HepG2 (cell line): ENCODE results near the gene HEATR1. TPM values are rescaled to one million over a fixed set of nuclear protein-coding genes. Genes with fewer than 3 reads are reported as not detected.

Experiments used
- ATAC-seq: fragments of 200-7000 bp; cut with Tn5 transposase; 3 replicates; pipeline ENCODE4 v1.9.1; 2020; ENCODE audit warnings: mild to moderate bottlenecking, moderate library complexity
- BruUV-seq: library from RNA; stranded (reverse); fragments of 400-500 nt; replicated peaks from 2 replicates; lab custom pipeline; 2021; lab: Mats Ljungman, UMichigan
- CTCF ChIA-PET: fragments of 300-600 bp; formaldehyde crosslinking; extraction: SDS; loops from one replicate; lab custom pipeline; 2021; ENCODE audit warnings: low total read pairs, inconsistent platforms, low intra/inter-chr PET ratio; lab: Yijun Ruan, JAX
- POLR2A ChIA-PET: fragments of 350-600 bp; sonication (Branson Sonifier 250); formaldehyde crosslinking; loops from one replicate; lab custom pipeline; 2020; ENCODE audit warnings: antibody characterized with exemption, inconsistent platforms; lab: Yijun Ruan, JAX
- DNase-seq: peaks from one replicate; pipeline ENCODE4 v3.0.0-alpha.2; 2015; ENCODE audit warnings: low spot score
- FAIRE-seq: peaks from 3 replicates; lab custom pipeline; 2011; peaks lifted over from hg19 to GRCh38; lab: Jason Lieb, UNC
- H2AFZ ChIP-seq: one replicate; pipeline ENCODE4 v1.6.1; 2011; ENCODE audit warnings: low read length, inconsistent platforms
- H3K27ac ChIP-seq: fragments of 300-600 bp; 3 replicates; pipeline ENCODE4 v1.8.0; 2011; ENCODE audit warnings: mixed run types, mild to moderate bottlenecking, mixed read lengths, low read length, inconsistent platforms; ENCODE audit not compliant: insufficient read depth; ENCODE audit errors: extremely low read length
- H3K27me3 ChIP-seq, 2 experiments: fragments of 200-600 bp in 1 of 2; 2 replicates in 1 of 2; 3 replicates in 1 of 2; pipeline versions ENCODE4 v1.6.0 to v1.8.0; 2011; ENCODE audit warnings: low read length in 2 of 2, mild to moderate bottlenecking in 2 of 2, moderate library complexity in 2 of 2, inconsistent platforms in 1 of 2; ENCODE audit not compliant: insufficient read depth in 2 of 2, control insufficient read depth in 1 of 2
- H3K36me3 ChIP-seq, 2 experiments: fragments of 200-600 bp in 1 of 2; replicated peaks in 1 of 2; 2 replicates in 1 of 2; 3 replicates in 1 of 2; pipeline versions ENCODE4 v1.5.1 to v1.8.0; 2011; ENCODE audit warnings: low read length in 2 of 2, inconsistent platforms in 1 of 2; ENCODE audit not compliant: insufficient read depth in 2 of 2, control insufficient read depth in 1 of 2
- H3K4me1 ChIP-seq: 2 replicates; pipeline ENCODE4 v1.5.1; 2012; ENCODE audit warnings: low read length, inconsistent platforms; ENCODE audit not compliant: insufficient read depth
- H3K4me2 ChIP-seq: 2 replicates; pipeline ENCODE4 v1.6.0; 2011; ENCODE audit warnings: low read depth, low read length, inconsistent platforms
- H3K4me3 ChIP-seq, 3 experiments: fragments of 200-600 bp in 1 of 3; sonication (generic), shearing (Covaris generic) in 1 of 3; replicated peaks in 1 of 3; 2 replicates each; pipeline ENCODE4 v1.5.1; 2011 to 2016; ENCODE audit warnings: low read length in 3 of 3, inconsistent platforms in 2 of 3, low read depth in 2 of 3, mild to moderate bottlenecking in 2 of 3, control low read depth in 1 of 3, mixed read lengths in 1 of 3; ENCODE audit not compliant: insufficient read depth in 1 of 3
- H3K79me2 ChIP-seq: one replicate; pipeline ENCODE4 v1.6.1; 2011; ENCODE audit warnings: low read length, inconsistent platforms; ENCODE audit not compliant: insufficient read depth
- H3K9ac ChIP-seq: 2 replicates; pipeline ENCODE4 v1.6.0; 2011; ENCODE audit warnings: mild to moderate bottlenecking, low read depth, low read length, inconsistent platforms; ENCODE audit not compliant: insufficient read depth
- H3K9me3 ChIP-seq: 2 replicates; pipeline ENCODE4 v1.5.1; 2012; ENCODE audit warnings: mild to moderate bottlenecking, low read length
- H4K20me1 ChIP-seq: 2 replicates; pipeline ENCODE4 v1.6.0; 2011; ENCODE audit warnings: inconsistent platforms, mild to moderate bottlenecking, low read length, moderate library complexity; ENCODE audit not compliant: insufficient read depth
- IKZF1 ChIP-seq: fragments of 450-650 bp; IDR thresholded peaks from 2 replicates; pipeline ENCODE4 v1.7.1; 2016
- JDP2 ChIP-seq: sonication (generic); formaldehyde crosslinking; IDR thresholded peaks from 2 replicates; pipeline ENCODE4 v1.8.1; 2022; ENCODE audit warnings: missing genetic modification reagents, borderline replicate concordance
- RARG ChIP-seq: sonication (generic); formaldehyde crosslinking; IDR thresholded peaks from 2 replicates; pipeline ENCODE4 v1.4.0; 2020; ENCODE audit warnings: low read depth, mild to moderate bottlenecking, missing genetic modification reagents
- YEATS4 ChIP-seq: sonication (generic); formaldehyde crosslinking; IDR thresholded peaks from 2 replicates; pipeline ENCODE4 v1.4.0; 2020; ENCODE audit warnings: missing genetic modification reagents, borderline replicate concordance
- ZFYVE20 ChIP-seq: sonication (generic); formaldehyde crosslinking; IDR thresholded peaks from 2 replicates; pipeline ENCODE4 v1.8.0; 2023; ENCODE audit warnings: low read depth, mild to moderate bottlenecking, moderate library complexity, missing genetic modification reagents, borderline replicate concordance
- ZNF10 ChIP-seq: sonication (generic); formaldehyde crosslinking; IDR thresholded peaks from 2 replicates; pipeline ENCODE4 v1.4.0; 2020; ENCODE audit warnings: mild to moderate bottlenecking, low read depth, missing genetic modification reagents, borderline replicate concordance
- ZNF232 ChIP-seq: sonication (generic); formaldehyde crosslinking; IDR thresholded peaks from 2 replicates; pipeline ENCODE4 v1.4.0; 2020; ENCODE audit warnings: missing genetic modification reagents, borderline replicate concordance
- ZNF329 ChIP-seq: sonication (generic); formaldehyde crosslinking; IDR thresholded peaks from 2 replicates; pipeline ENCODE4 v1.9.0; 2021; ENCODE audit warnings: low read depth, mild to moderate bottlenecking, missing genetic modification reagents
- ZNF362 ChIP-seq: sonication (generic); formaldehyde crosslinking; IDR thresholded peaks from 2 replicates; pipeline ENCODE4 v1.4.0; 2020; ENCODE audit warnings: missing genetic modification reagents, mild to moderate bottlenecking, borderline replicate concordance
- ZNF598 ChIP-seq: sonication (generic); formaldehyde crosslinking; IDR thresholded peaks from 2 replicates; pipeline ENCODE4 v1.5.1; 2020; ENCODE audit warnings: mild to moderate bottlenecking, missing genetic modification reagents, borderline replicate concordance
- ZNF687 ChIP-seq: sonication (generic); formaldehyde crosslinking; IDR thresholded peaks from 2 replicates; pipeline ENCODE4 v1.5.1; 2020; ENCODE audit warnings: mild to moderate bottlenecking, missing genetic modification reagents, moderate library complexity
- ZNF780A ChIP-seq: sonication (generic); formaldehyde crosslinking; IDR thresholded peaks from 2 replicates; pipeline ENCODE4 v1.8.0; 2022; ENCODE audit warnings: mild to moderate bottlenecking, missing genetic modification reagents, moderate library complexity
- WGBS: methylation state at CpG from one replicate; pipeline ENCODE4 v1.1.6; 2017; ENCODE audit warnings: low lambda C conversion rate; 5-methylcytosine and 5-hydroxymethylcytosine counted together
- in situ Hi-C: cut with HindIII; loops from 2 replicates; pipeline ENCODE4 v1.10.0; 2017; ENCODE audit warnings: low pct_unique_long_range_greater_than_20kb; ENCODE audit not compliant: extremely low pct_ligation_motif_present
- intact Hi-C: fragments of 100-400 bp; cut with micrococcal nuclease; formaldehyde crosslinking; loops from one replicate; pipeline ENCODE4 v1.10.0; 2022; ENCODE audit not compliant: unreplicated experiment
- polyA plus RNA-seq, 8 experiments: library from polyadenylated mRNA; depleted of rRNA in 3 of 8; stranded (reverse) in 7 of 8; unstranded in 1 of 8; fragments of >200 nt; fragmentation: Illumina TruSeq in 4 of 8; extraction: Trizol in 4 of 8; gene quantifications; 2 replicates each; pipeline versions ENCODE4 v1.2.1 to v1.2.3, GENCODE V29; 2011 to 2016; ENCODE audit warnings: low read depth in 4 of 8, missing spikeins in 1 of 8, mixed read lengths in 1 of 8; ENCODE audit not compliant: insufficient read depth in 1 of 8
- total RNA-seq, 5 experiments: library from RNA; depleted of rRNA; stranded (reverse); fragments of >200 nt; fragmentation: Illumina TruSeq; extraction: Trizol; gene quantifications; 2 replicates each; pipeline ENCODE4 v1.2.3, GENCODE V29; 2016; ENCODE audit warnings: low read depth in 1 of 5
- TF ChIP-seq, protein P1 (sequence below): sonication (generic); formaldehyde crosslinking; IDR thresholded peaks from 2 replicates; pipeline ENCODE4 v1.8.1; 2023; ENCODE audit warnings: missing genetic modification reagents, inconsistent platforms, borderline replicate concordance

The HEATR1 gene
- total and polyA plus RNA-seq, 2 of the 13 experiments (the other 11 are each of a cell fraction or from before 2014, with no cell fraction given), result 10.2 to 45.8 TPM

DNA sequence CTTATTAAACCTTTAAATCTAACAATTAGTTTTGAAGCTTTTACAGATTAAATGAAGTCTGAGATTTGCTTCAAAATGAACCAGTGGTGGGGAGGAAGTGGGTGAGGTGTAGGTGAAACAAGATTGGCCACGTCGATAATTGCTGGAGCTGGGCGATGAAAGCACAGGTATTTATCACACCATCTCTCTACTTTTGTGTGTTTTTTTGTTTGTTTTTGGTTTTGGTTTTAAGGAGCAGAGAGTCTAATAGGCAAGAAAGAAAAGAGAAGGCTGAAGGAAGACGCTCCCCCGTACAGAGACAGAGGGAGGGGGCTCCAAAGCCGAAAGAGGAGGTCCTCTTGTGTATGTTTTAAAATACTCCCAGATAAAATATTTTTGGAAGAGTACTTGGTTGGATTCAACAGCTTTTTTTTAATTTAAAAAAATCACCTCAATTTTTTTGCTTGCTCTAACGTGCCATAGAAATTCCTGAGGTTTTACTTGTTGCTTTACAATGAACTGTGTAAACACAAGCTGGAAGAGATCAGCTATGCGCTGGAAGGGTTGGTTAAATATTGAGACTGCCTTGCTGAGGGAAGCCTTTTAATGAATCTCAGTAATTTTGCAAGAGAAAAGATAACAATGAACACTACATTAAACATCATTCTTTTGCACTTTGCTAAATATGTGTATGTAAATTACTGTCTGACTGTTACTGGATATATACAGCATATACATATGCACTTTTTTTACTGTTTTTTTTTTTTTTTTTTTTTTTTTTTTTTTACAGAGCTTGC lies 87.2 kb downstream of the HEATR1 start:
- Histone ChIP-seq H3K4me1 (peaks cover 97% of the 10 kb centered on the region), H3K79me2 (no peaks in the 10 kb centered on the region), H3K4me2 (peak overlapping the region; percentile 77), H3K9me3 (no peaks in the 10 kb centered on the region), H3K27ac (peak overlapping the region; percentile 81), H4K20me1 (no peaks in the 10 kb centered on the region), H3K9ac (peak overlapping the region; percentile 59), H3K4me3 (peak overlapping the region; percentile 25 to 50 (median 30); a peak in 5 of 6 replicates), H3K36me3 (no peaks in the 10 kb centered on the region), H2AFZ (no peak overlapping the region), H3K27me3 (no peaks in the 10 kb centered on the region)
- 6% methylated on average over 8 of the region's 8 CpGs for WGBS
- POLR2A ChIA-PET, result interaction anchor here (1.3 to 3.2 kb wide), 6 partner anchors 9 to 117 kb away, joined by 3 to 40 read pairs (median 8); no protein-coding TSS in a partner anchor
- no TSS peak for BruUV-seq
- CTCF ChIA-PET, result no interaction called here
- DNase-seq (peak; percentile 93), ATAC-seq (peak; percentile 87), FAIRE-seq (peak; percentile 69)
- in situ Hi-C loops (no loop called here), intact Hi-C loops (loop anchor here (1.0 kb wide), 1 partner anchor 27 kb away; no protein-coding TSS in a partner anchor)
- no peak for TF ChIP-seq JDP2 (CRISPR knock-in tag)
- TF ChIP-seq ZNF362 (CRISPR knock-in tag), result peak; percentile 87
- TF ChIP-seq, protein P1, sequence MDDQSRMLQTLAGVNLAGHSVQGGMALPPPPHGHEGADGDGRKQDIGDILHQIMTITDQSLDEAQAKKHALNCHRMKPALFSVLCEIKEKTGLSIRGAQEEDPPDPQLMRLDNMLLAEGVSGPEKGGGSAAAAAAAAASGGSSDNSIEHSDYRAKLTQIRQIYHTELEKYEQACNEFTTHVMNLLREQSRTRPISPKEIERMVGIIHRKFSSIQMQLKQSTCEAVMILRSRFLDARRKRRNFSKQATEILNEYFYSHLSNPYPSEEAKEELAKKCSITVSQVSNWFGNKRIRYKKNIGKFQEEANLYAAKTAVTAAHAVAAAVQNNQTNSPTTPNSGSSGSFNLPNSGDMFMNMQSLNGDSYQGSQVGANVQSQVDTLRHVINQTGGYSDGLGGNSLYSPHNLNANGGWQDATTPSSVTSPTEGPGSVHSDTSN (CRISPR knock-in tag), result no peak
- TF ChIP-seq ZNF598 (CRISPR knock-in tag), result no peak
- no peak for TF ChIP-seq ZNF232
- no peak for TF ChIP-seq ZNF780A (CRISPR knock-in tag)
- TF ChIP-seq RARG (CRISPR knock-in tag), result no peak
- TF ChIP-seq YEATS4 (CRISPR knock-in tag), result no peak
- TF ChIP-seq ZNF10 (CRISPR knock-in tag), result no peak
- TF ChIP-seq ZFYVE20, result no peak
- TF ChIP-seq IKZF1, result no peak
- TF ChIP-seq ZNF687 (CRISPR knock-in tag), result no peak
- TF ChIP-seq ZNF329, result no peak
